PC-3 (cell line): ENCODE measurements around the gene MRM2.

Experiments used
- EZH2 ChIP-seq: fragments of 300-600 bp; sonication (generic); IDR thresholded peaks from one replicate; pipeline ENCODE4 v1.6.1; 2017; ENCODE audit warnings: antibody characterized with exemption, mild to moderate bottlenecking, low read length; ENCODE audit not compliant: unreplicated experiment
- EZH2phosphoT487 ChIP-seq: fragments of 300-600 bp; sonication (generic); IDR thresholded peaks from 2 replicates; pipeline ENCODE4 v1.6.1; 2018; ENCODE audit warnings: mild to moderate bottlenecking, antibody characterized with exemption, low read length, borderline replicate concordance
- TF ChIP-seq, protein P1 (sequence below): fragments of 300-600 bp; sonication (generic); conservative IDR thresholded peaks from 2 replicates; pipeline ENCODE4 v1.5.1; 2017; ENCODE audit warnings: antibody characterized with exemption, low read depth, mild to moderate bottlenecking, low read length

DNA sequence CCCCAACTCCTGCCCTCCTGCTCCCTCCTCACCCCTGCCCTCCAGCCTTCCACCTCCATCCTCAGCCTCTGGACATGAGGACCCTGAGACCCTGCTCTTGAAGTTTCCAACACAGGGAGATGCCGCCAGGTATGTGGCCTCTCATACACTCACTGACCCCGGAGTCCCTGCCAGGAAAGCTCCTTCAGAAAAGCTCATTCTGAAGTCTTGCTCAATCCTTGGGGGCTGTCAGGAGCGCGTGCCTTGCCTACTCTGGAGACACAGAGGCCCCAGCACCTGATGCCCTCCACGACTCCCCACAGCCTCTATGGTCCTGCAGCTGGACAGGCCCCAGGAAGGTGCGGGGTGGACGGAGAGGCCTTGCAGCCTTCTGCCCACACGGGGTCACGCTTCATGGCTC lies 11.0 kb upstream of the MRM2 start:
- TF ChIP-seq, protein P1, sequence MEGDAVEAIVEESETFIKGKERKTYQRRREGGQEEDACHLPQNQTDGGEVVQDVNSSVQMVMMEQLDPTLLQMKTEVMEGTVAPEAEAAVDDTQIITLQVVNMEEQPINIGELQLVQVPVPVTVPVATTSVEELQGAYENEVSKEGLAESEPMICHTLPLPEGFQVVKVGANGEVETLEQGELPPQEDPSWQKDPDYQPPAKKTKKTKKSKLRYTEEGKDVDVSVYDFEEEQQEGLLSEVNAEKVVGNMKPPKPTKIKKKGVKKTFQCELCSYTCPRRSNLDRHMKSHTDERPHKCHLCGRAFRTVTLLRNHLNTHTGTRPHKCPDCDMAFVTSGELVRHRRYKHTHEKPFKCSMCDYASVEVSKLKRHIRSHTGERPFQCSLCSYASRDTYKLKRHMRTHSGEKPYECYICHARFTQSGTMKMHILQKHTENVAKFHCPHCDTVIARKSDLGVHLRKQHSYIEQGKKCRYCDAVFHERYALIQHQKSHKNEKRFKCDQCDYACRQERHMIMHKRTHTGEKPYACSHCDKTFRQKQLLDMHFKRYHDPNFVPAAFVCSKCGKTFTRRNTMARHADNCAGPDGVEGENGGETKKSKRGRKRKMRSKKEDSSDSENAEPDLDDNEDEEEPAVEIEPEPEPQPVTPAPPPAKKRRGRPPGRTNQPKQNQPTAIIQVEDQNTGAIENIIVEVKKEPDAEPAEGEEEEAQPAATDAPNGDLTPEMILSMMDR, result no peak
- TF ChIP-seq EZH2, result no peak
- no peak for TF ChIP-seq EZH2phosphoT487
